ENCODE measurements around the gene IL10RA. TPM values are rescaled to one million over a fixed set of nuclear protein-coding genes. Genes with fewer than 3 reads are reported as not detected.

Gene IL10RA
- total RNA-seq, 1 experiment from 2014 or later: 1.7 TPM

- intact Hi-C loops (cut with micrococcal nuclease): no loop called here
- RAD21 ChIA-PET (ENCODE audit: low non-redundant PET in 1 of 2, low total read pairs in 2 of 2, uncharacterized antibody in 2 of 2, unreplicated experiment in 2 of 2): no interaction called here
- no peaks in the 10 kb centered on the region for H3K27me3 ChIP-seq (ENCODE audit: insufficient read depth, low read length)
Observed at GRCh38 chr11:117992620-117993019, 6.4 kb downstream of the IL10RA start.

More at GRCh38 chr11:117992620-117993019, 6.4 kb downstream of the IL10RA start:
- H3K4me2 ChIP-seq (ENCODE audit: low read length): no peak overlapping the region
- H3K4me1 ChIP-seq (ENCODE audit: control insufficient read depth in 1 of 2, insufficient read depth in 2 of 2, low read length in 2 of 2): no peaks in the 10 kb centered on the region
- no peaks in the 10 kb centered on the region for H3K9me2 ChIP-seq (ENCODE audit: insufficient read depth)
- H3K79me2 ChIP-seq (ENCODE audit: insufficient read depth, low read length): no peaks in the 10 kb centered on the region
- H3K36me3 ChIP-seq (ENCODE audit: control insufficient read depth in 1 of 2, insufficient read depth in 2 of 2, low read length in 2 of 2): no peaks in the 10 kb centered on the region
- ChIA-PET POLR2A (no interaction called here), CTCF (no interaction called here)
- H2AFZ ChIP-seq (ENCODE audit: low read depth, low read length, poor library complexity, severe bottlenecking): no peak overlapping the region
- ATAC-seq: no peak
- no peaks in the 10 kb centered on the region for H3K9me3 ChIP-seq (ENCODE audit: control insufficient read depth in 1 of 2, insufficient read depth in 1 of 2, low read depth in 1 of 2, low read length in 2 of 2)
- no peaks in the 10 kb centered on the region for H4K20me1 ChIP-seq (ENCODE audit: insufficient read depth)
- H3K27ac ChIP-seq (ENCODE audit: low read depth, low read length): no peak overlapping the region
- no peak for DNase-seq (ENCODE audit: low read depth, low spot score)
- H3K9ac ChIP-seq (ENCODE audit: low read length): no peak overlapping the region
- TF ChIP-seq FOSL1 (IDR thresholded peaks at IDR 0.05; ENCODE audit: low read depth) (no peak), ZNF274 (IDR thresholded peaks at IDR 0.05; ENCODE audit: low read depth, low read length) (no peak), ATF3 (IDR thresholded peaks at IDR 0.05) (no peak), EGR1 (IDR thresholded peaks at IDR 0.05; ENCODE audit: low read depth) (no peak), REST (IDR thresholded peaks at IDR 0.05; ENCODE audit: low read depth) (no peak), EZH2 (IDR thresholded peaks at IDR 0.05) (no peak), MAX (IDR thresholded peaks at IDR 0.05) (no peak), SIN3A (IDR thresholded peaks at IDR 0.05; ENCODE audit: low read depth) (no peak), RAD21 (IDR thresholded peaks at IDR 0.05; ENCODE audit: low read depth) (no peak), ELF1 (IDR thresholded peaks at IDR 0.05; ENCODE audit: borderline replicate concordance, low read depth) (no peak), YY1 (IDR thresholded peaks at IDR 0.05; ENCODE audit: extremely low read depth, insufficient replicate concordance, low read depth, low read length) (no peak), ZFX (IDR thresholded peaks at IDR 0.05) (no peak), CBX3 (IDR thresholded peaks at IDR 0.05; ENCODE audit: low read depth) (no peak), CEBPB (IDR thresholded peaks at IDR 0.05; ENCODE audit: low read depth) (no peak), JUND (IDR thresholded peaks at IDR 0.05) (no peak), POLR2AphosphoS5 (IDR thresholded peaks at IDR 0.05; ENCODE audit: low read depth, low read length) (no peak), SP1 (IDR thresholded peaks at IDR 0.05; ENCODE audit: low read depth) (no peak)
- BruUV-seq (replicated peaks): no TSS peak
- no peak overlapping the region for H3K4me3 ChIP-seq (replicated peaks in 1 of 2; ENCODE audit: low read depth in 1 of 2, low read length in 2 of 2)

Data from HCT116 (cell line).